Endothelial cell of umbilical vein (primary cell): Measurements from ENCODE around the gene GPRASP1. TPM values are rescaled to one million over a fixed set of nuclear protein-coding genes. Genes with fewer than 3 reads are reported as not detected.

Source experiments
- BruUV-seq: library from RNA; stranded (reverse); fragments of 400-500 nt; replicated peaks from 2 replicates; lab custom pipeline; 2021; lab: Mats Ljungman, UMichigan
- CTCF ChIA-PET: fragments of 300-600, 350-600 bp; sonication (Branson Sonifier 250); formaldehyde crosslinking; loops from one replicate; lab custom pipeline; 2021; ENCODE audit warnings: antibody characterized with exemption, inconsistent platforms; lab: Charles Lee
- POLR2A ChIA-PET: fragments of 300-600, 350-600 bp; sonication (Branson Sonifier 250); formaldehyde crosslinking; loops from one replicate; lab custom pipeline; 2021; ENCODE audit warnings: antibody characterized with exemption, inconsistent platforms; lab: Charles Lee
- DNase-seq: peaks from one replicate; pipeline ENCODE4 v3.0.0-alpha.2; 2011; ENCODE audit warnings: low read depth, low spot score
- FAIRE-seq: peaks from 2 replicates; lab custom pipeline; 2011; peaks lifted over from hg19 to GRCh38; lab: Jason Lieb, UNC
- H2AFZ ChIP-seq: 2 replicates; pipeline ENCODE4 v1.6.0; 2012; ENCODE audit warnings: low read depth, low read length, control low read depth, inconsistent platforms
- H3K27ac ChIP-seq: 2 replicates; pipeline ENCODE4 v1.5.1; 2011; ENCODE audit warnings: low read depth, mild to moderate bottlenecking, control low read depth, low read length, moderate library complexity; ENCODE audit not compliant: insufficient read depth
- H3K27me3 ChIP-seq, 2 experiments: 2 replicates each; pipeline versions ENCODE4 v1.6.0 to v1.6.1; 2011; ENCODE audit warnings: low read length in 2 of 2, mixed read lengths in 1 of 2; ENCODE audit not compliant: control insufficient read depth in 2 of 2, insufficient read depth in 2 of 2
- H3K36me3 ChIP-seq, 2 experiments: 2 replicates in 1 of 2; 3 replicates in 1 of 2; pipeline ENCODE4 v1.5.1; 2011; ENCODE audit warnings: low read length in 2 of 2, mild to moderate bottlenecking in 1 of 2, moderate library complexity in 1 of 2; ENCODE audit not compliant: control insufficient read depth in 2 of 2, insufficient read depth in 2 of 2; ENCODE audit errors: extremely low read depth in 1 of 2
- H3K4me1 ChIP-seq: 3 replicates; pipeline ENCODE4 v1.5.1; 2011; ENCODE audit warnings: mild to moderate bottlenecking, low read length; ENCODE audit not compliant: control insufficient read depth, insufficient read depth; ENCODE audit errors: extremely low read depth
- H3K4me2 ChIP-seq: 2 replicates; pipeline ENCODE4 v1.6.1; 2011; ENCODE audit warnings: low read length, control low read depth, mixed read lengths; ENCODE audit not compliant: insufficient read depth
- H3K4me3 ChIP-seq, 3 experiments: fragments of 200-600 bp in 1 of 3; sonication (generic), shearing (Covaris generic) in 1 of 3; replicated peaks in 1 of 3; 2 replicates each; pipeline ENCODE4 v1.5.1; 2011 to 2016; ENCODE audit warnings: control low read depth in 3 of 3, low read length in 3 of 3, mild to moderate bottlenecking in 2 of 3, inconsistent platforms in 1 of 3, low read depth in 1 of 3, moderate library complexity in 1 of 3; ENCODE audit not compliant: insufficient read depth in 1 of 3
- H3K79me2 ChIP-seq: 2 replicates; pipeline ENCODE4 v1.6.0; 2012; ENCODE audit warnings: low read length, inconsistent platforms; ENCODE audit not compliant: control insufficient read depth, insufficient read depth
- H3K9ac ChIP-seq: replicated peaks from 2 replicates; pipeline ENCODE3; 2011; ENCODE audit warnings: low read length, control low read depth; ENCODE audit not compliant: insufficient read depth; ENCODE audit errors: extremely low read depth
- H3K9me1 ChIP-seq: replicated peaks from 3 replicates; pipeline ENCODE4 v1.6.0; 2011; ENCODE audit warnings: mild to moderate bottlenecking, low read length; ENCODE audit not compliant: control insufficient read depth, insufficient read depth; ENCODE audit errors: extremely low read depth
- H3K9me3 ChIP-seq: replicated peaks from 2 replicates; pipeline ENCODE4 v1.5.1; 2012; ENCODE audit warnings: low read length, inconsistent platforms; ENCODE audit not compliant: control insufficient read depth, insufficient read depth
- H4K20me1 ChIP-seq: replicated peaks from 2 replicates; pipeline ENCODE3; 2011; ENCODE audit warnings: mild to moderate bottlenecking, low read length; ENCODE audit not compliant: control insufficient read depth, insufficient read depth; ENCODE audit errors: extremely low read depth
- CTCF ChIP-seq, 2 donors: IDR thresholded peaks; 1 replicate in 1 of 2; 2 replicates in 1 of 2; pipeline ENCODE4 v1.5.1; 2011; ENCODE audit warnings: low read length in 2 of 2, mild to moderate bottlenecking in 2 of 2, moderate library complexity in 2 of 2, control low read depth in 1 of 2, inconsistent platforms in 1 of 2, low read depth in 1 of 2; ENCODE audit not compliant: insufficient read depth in 1 of 2; ENCODE audit errors: extremely low read depth in 1 of 2
- EZH2 ChIP-seq: IDR thresholded peaks from 2 replicates; pipeline ENCODE4 v1.6.1; 2012; ENCODE audit warnings: borderline replicate concordance, low read depth, mild to moderate bottlenecking, moderate library complexity, low read length, inconsistent platforms; ENCODE audit not compliant: severe bottlenecking
- FOS ChIP-seq: IDR thresholded peaks from 2 replicates; pipeline ENCODE4 v1.6.1; 2011; ENCODE audit warnings: mild to moderate bottlenecking, low read length, moderate library complexity, borderline replicate concordance; ENCODE audit not compliant: insufficient read depth
- GATA2 ChIP-seq: IDR thresholded peaks from 2 replicates; pipeline ENCODE4 v1.7.0; 2011; ENCODE audit warnings: low read depth, mild to moderate bottlenecking, moderate library complexity, mixed read lengths, low read length; ENCODE audit not compliant: insufficient read length, insufficient read depth
- JUN ChIP-seq: IDR thresholded peaks from 2 replicates; pipeline ENCODE4 v1.6.1; 2011; ENCODE audit warnings: borderline replicate concordance, low read depth; ENCODE audit not compliant: insufficient read length, insufficient read depth
- MYC ChIP-seq: IDR thresholded peaks from one replicate; pipeline ENCODE4 v1.6.1; 2011; ENCODE audit warnings: mild to moderate bottlenecking, low read depth, low read length
- POLR2A ChIP-seq: IDR thresholded peaks from 2 replicates; pipeline ENCODE4 v1.6.1; 2012; ENCODE audit warnings: low read depth, mild to moderate bottlenecking, control low read depth, low read length
- POLR2AphosphoS5 ChIP-seq: IDR thresholded peaks from 2 replicates; pipeline ENCODE4 v1.6.1; 2012; ENCODE audit warnings: low read depth, mild to moderate bottlenecking, control low read depth, low read length, moderate library complexity; ENCODE audit not compliant: insufficient read depth
- dilution Hi-C: fragments of 300-500 bp; cut with MboI; formaldehyde crosslinking; loops from one replicate; pipeline ENCODE4 v1.15.0; 2019; ENCODE audit warnings: low sequenced_read_pairs; ENCODE audit not compliant: extremely low pct_ligation_motif_present
- intact Hi-C: fragments of 100-400 bp; cut with micrococcal nuclease; formaldehyde crosslinking; loops from one replicate; pipeline ENCODE4 v1.10.0; 2022
- polyA plus RNA-seq, 4 experiments: library from polyadenylated mRNA; depleted of rRNA in 3 of 4; stranded (reverse) in 3 of 4; unstranded in 1 of 4; fragments of >200 nt; gene quantifications; 2 replicates each; pipeline versions ENCODE4 v1.2.1 to v1.2.3, GENCODE V29; 2011 to 2012; ENCODE audit warnings: missing spikeins in 1 of 4
- total RNA-seq: library from RNA; stranded (reverse); gene quantifications from 2 replicates; pipeline ENCODE4 v1.2.3, GENCODE V29; 2021
- TF ChIP-seq, protein P1 (sequence below): IDR thresholded peaks from 2 replicates; pipeline ENCODE4 v1.6.1; 2011; ENCODE audit not compliant: insufficient read depth, insufficient read length

The GPRASP1 gene
- total and polyA plus RNA-seq, 2 donors (not counting 3 experiments of a cell fraction or from before 2014, with no cell fraction given): 0.32 to 2.1 TPM

- H3K4me1 ChIP-seq: no peaks in the 10 kb centered on the region
- no peaks in the 10 kb centered on the region for H3K36me3 ChIP-seq
- POLR2A ChIA-PET: no interaction called here
- CTCF ChIA-PET: interaction anchor here (1.1 to 1.6 kb wide), 2 partner anchors 16 to 177 kb away, joined by 3 read pairs; no protein-coding TSS in a partner anchor
- no peaks in the 10 kb centered on the region for H3K9me1 ChIP-seq
- H3K4me3 ChIP-seq: no peak overlapping the region
- no peaks in the 10 kb centered on the region for H3K27me3 ChIP-seq
- H4K20me1 ChIP-seq: no peaks in the 10 kb centered on the region
- dilution Hi-C loops (no loop called here), intact Hi-C loops (no loop called here)
- H3K79me2 ChIP-seq: no peaks in the 10 kb centered on the region
- H3K4me2 ChIP-seq: no peak overlapping the region
- no peak overlapping the region for H3K27ac ChIP-seq
- no peak overlapping the region for H2AFZ ChIP-seq
- H3K9me3 ChIP-seq: no peaks in the 10 kb centered on the region
- no TSS peak for BruUV-seq
- FAIRE-seq: no peak
- no peak for TF ChIP-seq CTCF (IDR thresholded peaks at IDR 0.05; ENCODE audit: extremely low read depth in 1 of 2, insufficient read depth in 1 of 2, low read depth in 1 of 2, low read length in 2 of 2)
- TF ChIP-seq, protein P1, sequence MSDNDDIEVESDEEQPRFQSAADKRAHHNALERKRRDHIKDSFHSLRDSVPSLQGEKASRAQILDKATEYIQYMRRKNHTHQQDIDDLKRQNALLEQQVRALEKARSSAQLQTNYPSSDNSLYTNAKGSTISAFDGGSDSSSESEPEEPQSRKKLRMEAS: no peak
- no peak for TF ChIP-seq FOS
- no peak for TF ChIP-seq EZH2
- TF ChIP-seq POLR2AphosphoS5: no peak
- no peak for TF ChIP-seq JUN
- TF ChIP-seq GATA2: no peak
- TF ChIP-seq MYC: no peak
- TF ChIP-seq POLR2A: no peak
- H3K9ac ChIP-seq: no peak overlapping the region
- no peak for DNase-seq
These were observed 7.3 kb downstream of the GPRASP1 start for GRCh38 chrX:102658556-102658955.
